Calu3 (cell line): ENCODE data around the gene C2. TPM values are rescaled to one million over a fixed set of nuclear protein-coding genes. Genes with fewer than 3 reads are reported as not detected.
A peak's percentile ranks its signal among the peaks of the same experiment; 100 is the strongest.

Source experiments
- BruUV-seq: library from RNA; stranded (reverse); fragments of 400-500 nt; replicated peaks from 2 replicates; lab custom pipeline; 2021; lab: Mats Ljungman, UMichigan
- CTCF ChIA-PET: fragments of 300-600 bp; sonication (Branson Sonifier 250); formaldehyde crosslinking; loops from one replicate; lab custom pipeline; 2022; ENCODE audit warnings: antibody characterized with exemption; lab: Charles Lee
- DNase-seq: peaks from one replicate; pipeline ENCODE4 v3.0.0; 2022
- H3K27ac Mint-ChIP-seq: one replicate; pipeline ENCODE4 v1.8.0; 2022; ENCODE audit warnings: mixed read lengths; ENCODE audit not compliant: unreplicated experiment
- H3K27me3 Mint-ChIP-seq: one replicate; pipeline ENCODE4 v1.8.0; 2022; ENCODE audit warnings: mixed read lengths; ENCODE audit not compliant: unreplicated experiment
- H3K36me3 Mint-ChIP-seq: one replicate; pipeline ENCODE4 v1.8.0; 2022; ENCODE audit warnings: mild to moderate bottlenecking, moderate library complexity, mixed read lengths; ENCODE audit not compliant: insufficient read depth, unreplicated experiment
- H3K4me1 Mint-ChIP-seq: one replicate; pipeline ENCODE4 v1.8.0; 2022; ENCODE audit warnings: mild to moderate bottlenecking, low read depth, mixed read lengths; ENCODE audit not compliant: unreplicated experiment
- H3K4me3 Mint-ChIP-seq: one replicate; pipeline ENCODE4 v1.8.0; 2022; ENCODE audit warnings: mild to moderate bottlenecking, low read depth, moderate library complexity, mixed read lengths; ENCODE audit not compliant: unreplicated experiment
- H3K9me3 Mint-ChIP-seq: one replicate; pipeline ENCODE4 v1.8.0; 2022; ENCODE audit warnings: low read depth, mixed read lengths; ENCODE audit not compliant: unreplicated experiment
- intact Hi-C: fragments of 100-400 bp; cut with micrococcal nuclease; formaldehyde crosslinking; loops from one replicate; pipeline ENCODE4 v1.10.0; 2022; ENCODE audit not compliant: unreplicated experiment
- total RNA-seq: library from RNA; stranded (reverse); gene quantifications from 2 replicates; pipeline ENCODE4 v1.2.3, GENCODE V29; 2022
- TF ChIP-seq, protein P1 (sequence below): fragments of 200-600 bp; IDR thresholded peaks from one replicate; pipeline ENCODE4 v1.8.0; 2022; ENCODE audit warnings: antibody characterized with exemption; ENCODE audit not compliant: unreplicated experiment

Gene C2
- total RNA-seq, 1 experiment from 2014 or later: 6.3 TPM

DNA sequence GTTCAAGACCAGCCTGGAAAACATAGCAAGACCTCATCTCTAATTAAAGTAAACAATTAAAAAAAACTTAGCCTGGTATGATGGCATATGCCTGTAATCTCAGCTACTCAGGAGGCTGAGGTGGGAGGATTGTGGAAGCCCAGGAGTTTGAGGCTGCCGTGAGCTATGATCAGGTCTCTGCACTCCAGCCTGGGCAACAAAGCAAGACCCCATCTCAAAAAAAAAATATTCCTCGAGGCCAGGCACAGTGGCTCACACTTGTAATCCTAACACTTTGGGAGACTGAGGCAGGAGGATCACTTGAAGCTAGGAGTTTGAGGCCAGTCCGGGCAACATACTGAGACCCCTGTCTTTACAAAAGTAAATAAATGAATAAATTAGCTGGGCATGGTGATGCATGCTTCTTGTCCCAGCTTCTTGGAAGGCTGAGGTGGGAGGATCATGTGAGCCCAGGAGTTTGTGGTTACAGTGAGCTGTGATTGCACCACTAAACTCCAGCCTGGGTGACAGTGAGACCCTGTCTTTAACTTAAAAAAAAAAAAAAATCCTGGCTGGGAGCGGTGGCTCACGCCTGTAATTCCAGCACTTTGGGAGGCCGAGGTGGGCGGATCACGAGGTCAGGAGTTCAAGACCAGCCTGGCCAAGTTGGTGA is 9.3 kb upstream of the C2 start:
- CTCF ChIA-PET: interaction anchor here (0.7 to 1.9 kb wide), 3 partner anchors 8 to 40 kb away, joined by 3 to 5 read pairs (median 5); no protein-coding TSS in a partner anchor
- peaks cover 2% of the 10 kb centered on the region for H3K9me3 Mint-ChIP-seq
- H3K4me1 Mint-ChIP-seq: peaks cover 21% of the 10 kb centered on the region
- TF ChIP-seq, protein P1, sequence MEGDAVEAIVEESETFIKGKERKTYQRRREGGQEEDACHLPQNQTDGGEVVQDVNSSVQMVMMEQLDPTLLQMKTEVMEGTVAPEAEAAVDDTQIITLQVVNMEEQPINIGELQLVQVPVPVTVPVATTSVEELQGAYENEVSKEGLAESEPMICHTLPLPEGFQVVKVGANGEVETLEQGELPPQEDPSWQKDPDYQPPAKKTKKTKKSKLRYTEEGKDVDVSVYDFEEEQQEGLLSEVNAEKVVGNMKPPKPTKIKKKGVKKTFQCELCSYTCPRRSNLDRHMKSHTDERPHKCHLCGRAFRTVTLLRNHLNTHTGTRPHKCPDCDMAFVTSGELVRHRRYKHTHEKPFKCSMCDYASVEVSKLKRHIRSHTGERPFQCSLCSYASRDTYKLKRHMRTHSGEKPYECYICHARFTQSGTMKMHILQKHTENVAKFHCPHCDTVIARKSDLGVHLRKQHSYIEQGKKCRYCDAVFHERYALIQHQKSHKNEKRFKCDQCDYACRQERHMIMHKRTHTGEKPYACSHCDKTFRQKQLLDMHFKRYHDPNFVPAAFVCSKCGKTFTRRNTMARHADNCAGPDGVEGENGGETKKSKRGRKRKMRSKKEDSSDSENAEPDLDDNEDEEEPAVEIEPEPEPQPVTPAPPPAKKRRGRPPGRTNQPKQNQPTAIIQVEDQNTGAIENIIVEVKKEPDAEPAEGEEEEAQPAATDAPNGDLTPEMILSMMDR: no peak
- H3K27ac Mint-ChIP-seq: no peak overlapping the region
- H3K36me3 Mint-ChIP-seq: no peaks in the 10 kb centered on the region
- no peak overlapping the region for H3K4me3 Mint-ChIP-seq
- intact Hi-C loops: no loop called here
- no peaks in the 10 kb centered on the region for H3K27me3 Mint-ChIP-seq
- no TSS peak for BruUV-seq
- no peak for DNase-seq

DNA sequence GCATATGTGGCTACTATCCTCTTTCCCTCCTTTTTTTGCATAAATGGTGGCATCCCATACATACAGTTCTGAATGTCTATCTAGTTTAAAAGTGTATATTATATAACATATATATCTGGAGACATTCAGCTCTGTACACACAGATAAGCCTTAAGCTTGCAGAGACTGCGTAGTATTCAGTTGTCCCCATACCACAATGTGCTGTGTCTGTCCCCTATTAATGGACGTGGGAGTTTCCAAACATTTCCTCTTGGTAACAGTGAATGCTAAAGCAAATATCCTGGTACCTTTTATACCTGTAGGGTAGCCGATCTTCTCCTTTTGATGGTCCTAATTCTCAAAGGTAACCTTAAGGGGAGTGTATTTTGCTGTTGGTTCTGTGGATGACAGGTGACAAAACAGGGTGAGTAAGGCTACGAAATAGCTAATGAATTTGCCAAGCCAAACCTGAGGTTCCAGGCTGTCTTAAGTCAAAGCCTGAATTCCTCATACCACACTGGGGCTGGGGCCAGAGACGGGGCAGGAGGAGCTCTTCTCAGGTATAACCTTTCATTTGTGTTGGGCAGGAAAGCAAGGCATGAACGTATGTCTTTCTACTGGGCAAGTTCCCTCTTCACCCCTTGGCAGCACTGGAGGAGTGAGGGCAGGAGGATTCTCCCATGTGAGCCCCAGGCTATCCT is 7.8 kb upstream of the C2 start:
- no peaks in the 10 kb centered on the region for H3K36me3 Mint-ChIP-seq
- peaks cover 2% of the 10 kb centered on the region for H3K9me3 Mint-ChIP-seq
- DNase-seq: peak; percentile 36
- BruUV-seq: no TSS peak
- CTCF ChIA-PET: interaction anchor here (0.9 to 1.4 kb wide), 3 partner anchors 13 to 128 kb away, joined by 3 to 8 read pairs (median 3); partner anchors contain the start of gene CFB
- intact Hi-C loops: no loop called here
- no peaks in the 10 kb centered on the region for H3K27me3 Mint-ChIP-seq
- no peak overlapping the region for H3K27ac Mint-ChIP-seq
- H3K4me1 Mint-ChIP-seq: peaks cover 21% of the 10 kb centered on the region
- TF ChIP-seq, protein P1: no peak
- no peak overlapping the region for H3K4me3 Mint-ChIP-seq

DNA sequence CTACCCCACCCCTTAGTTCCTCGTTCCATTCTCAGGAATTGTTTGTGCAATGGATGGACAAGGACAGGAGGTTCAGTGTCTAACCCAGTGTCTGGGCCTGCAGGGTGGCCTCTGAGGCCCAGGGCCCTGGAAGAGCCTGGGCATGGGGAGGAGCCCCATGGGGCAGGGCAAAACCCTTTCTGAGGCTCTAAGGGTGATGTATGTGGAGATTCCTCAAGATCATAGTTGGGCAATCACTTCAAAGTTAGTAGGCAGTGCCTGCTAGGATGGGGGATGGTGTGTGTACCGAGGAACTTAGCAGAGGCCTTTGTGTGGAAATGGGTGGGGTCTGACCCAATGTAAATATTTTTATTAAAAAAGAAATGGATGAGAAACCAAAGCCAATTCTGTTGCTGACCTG is 6.7 kb upstream of the C2 start:
- Mint-ChIP-seq H3K9me3 (no peaks in the 10 kb centered on the region), H3K4me3 (no peak overlapping the region), H3K4me1 (peaks cover 13% of the 10 kb centered on the region), H3K27ac (no peak overlapping the region), H3K36me3 (no peaks in the 10 kb centered on the region), H3K27me3 (no peaks in the 10 kb centered on the region)
- no peak for DNase-seq
- CTCF ChIA-PET: interaction anchor here (1.2 kb wide), 2 partner anchors 25 to 31 kb away, joined by 3 to 5 read pairs; partner anchors contain the start of gene CFB
- TF ChIP-seq, protein P1: no peak
- BruUV-seq: no TSS peak
- intact Hi-C loops: no loop called here

- no peaks in the 10 kb centered on the region for H3K9me3 Mint-ChIP-seq
- CTCF ChIA-PET: interaction anchor here (0.6 to 2.0 kb wide), 4 partner anchors 23 to 242 kb away, joined by 3 to 8 read pairs (median 6); partner anchors contain the start of genes CFB and LY6G5C
- H3K36me3 Mint-ChIP-seq: no peaks in the 10 kb centered on the region
- TF ChIP-seq, protein P1: no peak
- H3K4me1 Mint-ChIP-seq: peaks cover 14% of the 10 kb centered on the region
- H3K4me3 Mint-ChIP-seq: no peak overlapping the region
- no peak overlapping the region for H3K27ac Mint-ChIP-seq
- no peaks in the 10 kb centered on the region for H3K27me3 Mint-ChIP-seq
- intact Hi-C loops: no loop called here
- no TSS peak for BruUV-seq
- DNase-seq: peak; percentile 53
Measured at GRCh38 chr6:31922942-31923341, 4.6 kb upstream of the C2 start.
